COLO668 (cell line): Measurements from ENCODE around the gene GNAO1.
A peak's percentile ranks its signal among the peaks of the same experiment; 100 is the strongest.

Experiments used
- DNase-seq: peaks from one replicate; lab custom pipeline; 2025; ENCODE audit not compliant: unreplicated experiment; lab: John Stamatoyannopoulos, UW

The GNAO1 gene

GRCh38 chr16:56306690-56307533 lies 115.6 kb downstream of the GNAO1 start:
- no peak for DNase-seq

DNA sequence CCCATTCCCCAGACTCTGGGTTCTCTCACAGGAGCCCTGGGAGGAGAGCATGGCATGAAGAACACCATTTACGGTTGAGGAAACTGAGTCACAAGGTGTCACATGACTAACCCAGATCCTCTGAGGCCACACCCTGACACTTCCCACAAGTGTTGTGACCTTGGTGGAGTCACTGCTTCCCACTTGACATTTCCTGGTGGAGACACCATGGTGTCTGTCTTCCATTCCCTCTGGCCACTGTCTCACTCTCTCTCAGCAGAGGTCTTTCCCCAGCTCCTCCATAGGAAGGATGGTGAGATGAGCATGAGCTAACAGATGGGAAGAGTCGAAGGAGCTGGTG lies 116.2 kb downstream of the GNAO1 start:
- DNase-seq = no peak

- DNase-seq = no peak
Measured at GRCh38 chr16:56309008-56309407, 117.7 kb downstream of the GNAO1 start.

GRCh38 chr16:56310690-56311089 lies 119.4 kb downstream of the GNAO1 start:
- no peak for DNase-seq

GRCh38 chr16:56311208-56312027 lies 120.1 kb downstream of the GNAO1 start:
- peak; percentile 93 for DNase-seq

DNA sequence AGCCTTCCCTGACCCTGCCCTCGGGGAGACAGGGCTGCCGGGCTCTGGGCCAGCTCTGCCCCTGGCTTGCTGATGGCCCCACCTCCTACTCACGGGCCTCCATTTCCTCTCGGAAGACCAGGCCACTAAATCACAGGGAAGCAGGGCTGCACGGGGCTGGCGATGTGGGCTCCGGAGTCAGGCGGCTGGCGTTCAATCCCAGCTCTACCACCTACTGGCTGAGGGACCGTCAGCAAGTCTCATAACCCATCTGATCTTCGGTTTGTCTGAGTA lies 120.7 kb downstream of the GNAO1 start:
- DNase-seq = no peak

- DNase-seq = no peak
Measured at GRCh38 chr16:56312556-56312955, 121.3 kb downstream of the GNAO1 start.

DNA sequence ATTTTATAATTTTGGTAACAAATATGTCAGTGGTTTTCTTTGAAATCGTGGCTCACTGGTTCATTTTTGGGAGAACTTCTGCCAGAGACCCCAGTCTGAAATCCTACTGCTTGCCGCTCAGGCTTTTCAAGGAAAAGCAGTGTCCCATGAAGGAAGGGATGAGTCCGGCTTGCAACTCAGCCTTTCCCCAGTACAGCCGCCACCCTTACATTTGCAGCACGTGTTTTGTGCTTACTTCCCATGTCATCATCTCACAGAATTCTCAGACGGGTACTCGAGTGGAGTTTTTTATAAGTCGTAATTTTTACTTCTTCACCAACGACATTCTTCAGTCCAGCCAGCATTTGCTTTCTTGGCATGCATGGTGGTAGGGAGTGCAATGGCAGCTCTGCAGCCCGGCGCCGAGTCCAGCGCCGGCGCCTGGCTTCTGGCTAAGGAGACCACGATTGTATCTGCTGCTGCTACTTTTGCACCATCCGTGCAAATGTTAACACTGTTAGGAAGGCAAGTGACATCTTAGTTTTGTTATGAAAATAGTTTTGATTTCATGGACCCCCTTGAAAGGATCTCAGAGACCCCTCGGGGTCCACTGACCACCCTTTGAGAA lies 123.1 kb downstream of the GNAO1 start:
- no peak for DNase-seq

DNA sequence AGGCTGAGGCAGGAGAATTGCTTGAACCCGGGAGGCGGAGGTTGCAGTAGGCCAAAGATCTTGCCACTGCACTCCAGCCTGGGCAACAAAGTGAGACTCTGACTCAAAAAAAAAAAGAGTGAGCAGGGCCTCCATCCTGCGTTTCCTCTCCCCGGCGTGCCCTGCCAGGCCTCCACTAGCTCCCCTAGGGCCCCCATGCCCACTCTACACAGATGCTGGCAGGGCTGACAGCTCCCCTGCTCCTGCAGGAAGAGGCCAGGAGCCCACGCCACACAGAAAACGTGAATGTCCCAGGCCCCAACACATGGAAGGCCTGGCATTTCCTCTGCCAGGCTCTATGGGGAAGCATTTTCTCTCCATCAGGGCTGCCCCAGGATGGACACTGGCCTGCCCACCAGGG lies 124.7 kb downstream of the GNAO1 start:
- no peak for DNase-seq

DNA sequence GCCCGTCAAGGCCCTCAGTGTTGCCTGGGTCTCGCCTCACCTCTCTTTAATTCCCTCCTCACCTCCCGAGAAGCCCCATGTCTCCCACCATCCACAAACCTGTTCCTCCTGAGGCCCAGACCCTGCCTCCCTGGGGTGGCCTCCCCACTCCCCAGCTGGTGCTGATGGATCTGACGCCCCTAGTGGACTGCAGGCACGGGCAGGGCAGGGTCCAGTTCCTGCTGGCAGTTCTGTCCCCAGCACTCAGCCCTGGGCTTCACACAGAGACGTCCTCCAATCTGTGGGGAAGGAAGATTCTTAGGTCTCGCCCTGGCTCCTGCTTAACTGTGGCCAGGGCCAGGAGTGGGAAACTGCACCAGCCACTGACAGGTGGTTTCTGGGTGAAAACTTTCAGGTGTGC lies 125.3 kb downstream of the GNAO1 start:
- no peak for DNase-seq

DNA sequence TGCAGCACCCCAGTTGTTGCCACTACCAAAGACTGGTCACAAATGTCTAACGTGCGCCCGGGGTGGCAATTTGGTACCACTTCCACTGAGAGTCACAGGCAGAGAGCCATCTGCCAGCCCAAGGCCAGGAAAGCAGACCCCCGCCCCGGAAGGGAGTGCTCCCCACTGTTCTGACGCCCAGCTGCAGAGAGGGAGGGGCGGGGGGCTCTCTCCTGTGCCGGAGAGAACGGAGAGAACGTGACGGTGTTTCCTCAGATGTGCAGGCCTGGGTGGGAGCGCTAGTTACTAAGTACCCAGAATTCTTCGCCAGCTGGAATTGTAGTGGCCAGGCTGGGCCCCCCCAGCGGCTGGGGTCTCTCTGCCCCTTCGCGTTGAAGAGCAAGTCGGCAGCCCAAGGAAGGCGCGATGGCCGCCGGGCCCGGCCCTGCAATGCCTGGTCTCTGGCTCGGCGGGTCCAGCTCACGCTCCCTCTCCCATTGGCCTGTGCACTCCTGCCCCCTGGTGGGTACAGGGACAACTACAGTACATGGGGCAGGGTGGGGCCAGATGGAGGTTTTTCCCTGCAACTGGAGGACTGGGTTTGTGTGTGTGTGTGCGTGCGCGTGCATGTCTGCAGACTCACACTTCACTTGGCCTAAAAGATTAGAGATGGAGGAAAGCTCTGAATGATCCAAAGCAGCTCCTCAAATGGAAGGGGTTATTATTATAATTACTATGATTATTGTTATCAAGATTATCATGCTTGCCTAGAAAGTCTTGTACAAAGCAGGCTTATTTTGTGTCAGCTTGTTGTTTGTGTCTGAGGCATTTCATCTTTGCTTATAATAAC lies 126.9 kb downstream of the GNAO1 start:
- peak; percentile 73 for DNase-seq

- DNase-seq = no peak
Measured at GRCh38 chr16:56318827-56319140, 127.5 kb downstream of the GNAO1 start.

DNA sequence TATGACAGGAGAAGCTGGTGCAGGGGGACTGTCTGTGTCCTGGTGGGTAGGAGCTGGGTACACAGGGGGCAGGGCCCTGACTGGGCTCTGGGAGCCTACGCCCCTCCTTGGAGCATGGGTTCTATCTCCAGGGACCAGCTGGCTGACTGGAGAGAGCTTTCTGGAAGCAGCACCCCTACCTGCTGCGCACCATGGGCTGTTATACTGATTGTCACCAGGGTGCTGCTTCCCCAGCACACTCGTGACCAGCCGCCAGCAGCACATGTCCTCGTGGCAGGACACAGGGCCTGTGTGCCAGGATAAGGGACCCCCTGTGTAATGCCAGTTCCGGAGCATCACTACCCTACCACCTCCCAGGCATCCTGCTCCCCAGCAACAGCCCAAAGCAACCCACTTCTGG lies 128.1 kb downstream of the GNAO1 start:
- DNase-seq = no peak

GRCh38 chr16:56320056-56320455 lies 128.8 kb downstream of the GNAO1 start:
- DNase-seq = no peak

DNA sequence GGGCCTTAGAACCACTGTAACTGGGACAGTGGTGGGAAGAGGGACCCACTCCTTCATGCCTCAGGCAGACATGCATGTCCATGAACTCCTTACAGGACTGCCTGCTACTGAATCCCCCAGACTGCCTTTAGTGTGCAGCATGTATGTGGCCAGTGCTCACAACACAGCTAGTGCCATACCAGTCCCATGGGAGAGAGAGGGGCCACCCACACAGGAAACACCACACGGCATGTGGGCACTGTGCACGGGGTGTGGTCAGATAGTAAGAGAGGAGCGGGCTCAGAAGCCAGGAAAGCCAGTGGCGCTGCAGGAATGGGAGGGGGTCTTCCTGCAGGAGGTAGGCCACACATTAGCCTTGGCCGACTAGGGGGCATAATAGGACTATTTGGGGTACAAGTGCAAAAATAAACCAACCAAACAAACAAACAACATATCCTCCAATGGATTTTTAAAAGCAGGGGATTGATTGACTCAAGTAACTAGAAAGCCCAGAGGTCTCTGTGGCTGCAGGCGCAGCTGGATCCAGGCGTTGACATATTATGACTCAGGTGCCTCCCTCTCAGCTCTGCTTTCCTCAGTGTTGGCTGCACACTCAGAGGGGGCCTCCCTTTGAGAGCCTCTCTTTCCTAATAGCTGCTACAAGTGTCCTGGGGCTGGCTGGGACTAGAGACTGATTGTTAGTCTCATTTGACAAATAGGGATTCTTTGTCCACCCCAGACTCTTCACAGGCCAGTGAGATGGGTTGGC lies 129.7 kb downstream of the GNAO1 start:
- no peak for DNase-seq

DNA sequence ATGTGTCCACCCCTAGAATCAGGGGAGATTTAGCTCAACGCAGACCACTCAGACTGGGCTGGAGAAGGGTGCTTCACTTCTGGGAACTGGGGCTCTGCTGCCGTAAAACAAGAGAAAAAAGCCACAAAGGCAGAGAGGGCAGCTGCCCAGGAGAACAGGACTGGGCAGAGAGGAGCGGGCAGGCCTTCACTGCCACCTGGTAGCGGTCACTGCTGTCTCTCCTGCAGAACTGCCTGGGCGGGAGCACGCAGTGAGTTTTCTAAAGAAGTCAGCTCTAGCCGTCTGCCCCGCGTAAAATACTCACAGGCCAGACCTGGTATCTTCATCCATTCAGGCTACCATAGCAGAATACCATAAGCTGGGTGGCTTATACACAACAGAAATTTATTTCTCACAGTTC lies 130.3 kb downstream of the GNAO1 start:
- DNase-seq = no peak

- DNase-seq = no peak
Measured at GRCh38 chr16:56324406-56324805, 133.1 kb downstream of the GNAO1 start.

DNA sequence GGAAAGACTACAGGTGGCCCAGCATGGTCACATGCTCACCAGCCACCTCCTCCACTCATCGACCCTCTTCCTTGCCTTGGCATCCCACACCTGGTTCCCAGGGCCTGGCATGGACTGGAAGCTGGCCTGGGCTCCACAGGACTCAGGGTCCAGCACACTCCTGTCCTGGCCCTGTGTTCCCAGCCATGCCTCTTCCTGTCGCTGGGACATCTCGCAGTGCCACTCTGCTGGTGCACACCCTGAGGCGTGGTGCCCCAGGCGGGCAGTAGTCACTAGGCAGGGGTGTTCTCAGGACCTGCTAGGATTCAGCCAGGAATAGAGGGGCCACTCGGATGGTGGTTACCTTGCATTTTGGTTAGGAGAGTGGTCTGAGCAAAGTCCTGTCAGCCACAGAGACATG lies 134.7 kb downstream of the GNAO1 start:
- DNase-seq = no peak

DNA sequence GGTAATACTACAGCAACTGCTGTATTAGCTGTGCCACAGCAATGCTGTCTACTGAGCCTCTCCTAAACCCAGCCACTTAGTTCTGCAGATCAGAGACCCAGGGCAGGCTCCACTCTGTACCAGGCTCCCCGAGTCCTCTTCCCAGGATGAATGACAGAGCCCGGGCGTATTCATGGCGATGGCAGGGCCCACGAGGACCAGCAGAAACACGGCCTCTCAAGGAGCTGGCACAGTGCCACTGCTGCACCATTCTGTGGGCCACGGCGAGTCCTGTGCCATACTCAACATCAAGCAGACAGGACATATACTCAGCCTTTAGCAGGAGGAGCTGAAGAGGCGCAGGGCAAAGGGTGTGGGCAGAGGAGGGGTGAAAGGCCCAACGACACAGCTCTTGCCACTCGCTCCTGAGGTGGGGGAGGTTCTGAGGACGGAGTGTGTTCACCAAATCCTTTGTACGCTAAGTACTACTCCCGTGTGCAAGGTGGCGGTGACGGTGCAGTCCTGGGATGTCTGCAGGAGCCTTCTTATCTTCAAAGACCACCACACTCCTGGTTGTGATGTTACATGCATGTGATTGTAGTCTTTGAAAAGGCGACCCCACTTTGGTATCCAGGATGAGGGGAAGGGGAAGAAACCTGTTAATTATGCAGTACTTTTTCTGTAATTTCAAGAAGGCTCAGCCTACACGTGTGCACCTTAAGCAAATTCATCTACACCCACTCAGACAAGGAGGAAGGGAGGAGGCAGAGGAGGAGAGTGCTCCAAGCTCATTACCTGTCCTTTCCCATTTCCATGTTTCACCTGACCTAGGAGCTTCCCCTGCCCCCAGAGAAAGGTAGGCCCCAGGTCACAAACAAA lies 136.0 kb downstream of the GNAO1 start:
- no peak for DNase-seq

- no peak for DNase-seq
Measured at GRCh38 chr16:56327929-56328258, 136.6 kb downstream of the GNAO1 start.
